Activated CD8-positive, alpha-beta memory T cell treated with anti-CD3 and anti-CD28 coated beads, Interleukin-2, amount 10 ng/mL, durations not matched to agents 7 days and 5 days (primary cell): ENCODE measurements around the gene SEC16A. TPM values are rescaled to one million over a fixed set of nuclear protein-coding genes. Genes with fewer than 3 reads are reported as not detected.

Source experiments
- ATAC-seq: fragments of 150-1000 bp; cut with Tn5 transposase; one replicate; pipeline ENCODE4 v1.10.0; 2021; ENCODE audit warnings: moderate library complexity
- CTCF ChIA-PET: fragments of 350-600 bp; sonication (Branson Sonifier 250); formaldehyde crosslinking; loops from one replicate; lab custom pipeline; 2021; ENCODE audit warnings: antibody characterized with exemption; lab: Charles Lee
- DNase-seq: peaks from one replicate; pipeline ENCODE4 v3.0.0-alpha.2; 2020
- H3K27ac Mint-ChIP-seq: one replicate; pipeline ENCODE4 v1.8.0; 2021; ENCODE audit warnings: mild to moderate bottlenecking, mixed read lengths
- H3K27me3 Mint-ChIP-seq: one replicate; pipeline ENCODE4 v1.8.0; 2021; ENCODE audit warnings: mixed read lengths
- H3K36me3 Mint-ChIP-seq: one replicate; pipeline ENCODE4 v1.8.0; 2021; ENCODE audit warnings: mild to moderate bottlenecking, mixed read lengths
- H3K4me1 Mint-ChIP-seq: one replicate; pipeline ENCODE4 v1.8.0; 2021; ENCODE audit warnings: mixed read lengths
- H3K4me3 Mint-ChIP-seq: one replicate; pipeline ENCODE4 v1.8.0; 2021; ENCODE audit warnings: mild to moderate bottlenecking, moderate library complexity, mixed read lengths
- H3K9me3 Mint-ChIP-seq: one replicate; pipeline ENCODE4 v1.8.0; 2022; ENCODE audit warnings: low read depth, mixed read lengths
- total RNA-seq, 2 experiments: library from RNA; stranded (reverse); gene quantifications; one replicate each; pipeline ENCODE4 v1.2.3, GENCODE V29; 2021

The SEC16A gene
- total RNA-seq, 2 experiments from 2014 or later, result 88.0 to 96.7 TPM

- Mint-ChIP-seq H3K36me3 (peaks cover 11% of the 10 kb centered on the region), H3K27ac (peak within 1 kb of the TSS; percentile 67), H3K4me3 (peak within 1 kb of the TSS; percentile 83), H3K4me1 (peaks cover 26% of the 10 kb centered on the region), H3K27me3 (no peaks in the 10 kb centered on the region), H3K9me3 (no peaks in the 10 kb centered on the region)
- CTCF ChIA-PET, result interaction anchor here (0.8 to 1.7 kb wide), 8 partner anchors 14 to 127 kb away, joined by 3 to 6 read pairs (median 3); no protein-coding TSS in a partner anchor
- DNase-seq (peak; percentile 81), ATAC-seq (peak; percentile 85)
These were observed 43.1 kb downstream of the SEC16A start, which contains the start of gene INPP5E for GRCh38 chr9:136439481-136440408. TSS of gene INPP5E (minus strand) at chr9:136439845. CDS start at chr9:136439419, 426 bp downstream.

GRCh38 chr9:136438548-136439480 lies 44.0 kb downstream of the SEC16A start:
- Mint-ChIP-seq H3K27ac (peak overlapping the region; percentile 67), H3K27me3 (no peaks in the 10 kb centered on the region), H3K36me3 (peaks cover 9% of the 10 kb centered on the region), H3K4me1 (peaks cover 26% of the 10 kb centered on the region), H3K9me3 (no peaks in the 10 kb centered on the region), H3K4me3 (peak overlapping the region; percentile 83)
- CTCF ChIA-PET, result interaction anchor here (0.9 to 1.5 kb wide), 7 partner anchors 22 to 205 kb away, joined by 3 to 5 read pairs (median 3); no protein-coding TSS in a partner anchor
- DNase-seq, result peak; percentile 76
- ATAC-seq, result peak; percentile 73

GRCh38 chr9:136437839-136438547 lies 44.8 kb downstream of the SEC16A start:
- Mint-ChIP-seq H3K27ac (peak overlapping the region; percentile 67), H3K9me3 (no peaks in the 10 kb centered on the region), H3K4me3 (peak overlapping the region; percentile 83), H3K36me3 (peaks cover 6% of the 10 kb centered on the region), H3K4me1 (peaks cover 26% of the 10 kb centered on the region), H3K27me3 (no peaks in the 10 kb centered on the region)
- no peak for DNase-seq
- no peak for ATAC-seq
- CTCF ChIA-PET, result interaction anchor here (0.9 to 1.5 kb wide), 6 partner anchors 22 to 206 kb away, joined by 3 to 5 read pairs (median 3); no protein-coding TSS in a partner anchor

GRCh38 chr9:136437430-136437829 lies 45.4 kb downstream of the SEC16A start:
- DNase-seq (no peak), ATAC-seq (no peak)
- H3K4me1 Mint-ChIP-seq, result peaks cover 26% of the 10 kb centered on the region
- peaks cover 6% of the 10 kb centered on the region for H3K36me3 Mint-ChIP-seq
- H3K27ac Mint-ChIP-seq, result no peak overlapping the region
- H3K27me3 Mint-ChIP-seq, result no peaks in the 10 kb centered on the region
- CTCF ChIA-PET, result no interaction called here
- H3K9me3 Mint-ChIP-seq, result no peaks in the 10 kb centered on the region
- H3K4me3 Mint-ChIP-seq, result peak overlapping the region; percentile 83

GRCh38 chr9:136436055-136436634 lies 46.7 kb downstream of the SEC16A start:
- H3K27ac Mint-ChIP-seq, result no peak overlapping the region
- H3K4me1 Mint-ChIP-seq, result peaks cover 26% of the 10 kb centered on the region
- ATAC-seq, result no peak
- no peak for DNase-seq
- no peaks in the 10 kb centered on the region for H3K9me3 Mint-ChIP-seq
- CTCF ChIA-PET, result no interaction called here
- H3K4me3 Mint-ChIP-seq, result no peak overlapping the region
- H3K27me3 Mint-ChIP-seq, result no peaks in the 10 kb centered on the region
- H3K36me3 Mint-ChIP-seq, result peaks cover 1% of the 10 kb centered on the region

- H3K4me3 Mint-ChIP-seq, result no peak overlapping the region
- peaks cover 23% of the 10 kb centered on the region for H3K4me1 Mint-ChIP-seq
- no peaks in the 10 kb centered on the region for H3K27me3 Mint-ChIP-seq
- DNase-seq (no peak), ATAC-seq (no peak)
- no peaks in the 10 kb centered on the region for H3K36me3 Mint-ChIP-seq
- H3K27ac Mint-ChIP-seq, result no peak overlapping the region
- H3K9me3 Mint-ChIP-seq, result no peaks in the 10 kb centered on the region
- CTCF ChIA-PET, result no interaction called here
These were observed 48.2 kb downstream of the SEC16A start for GRCh38 chr9:136434580-136435169.

- Mint-ChIP-seq H3K9me3 (no peaks in the 10 kb centered on the region), H3K27ac (no peak overlapping the region), H3K4me3 (no peak overlapping the region), H3K36me3 (no peaks in the 10 kb centered on the region), H3K27me3 (no peaks in the 10 kb centered on the region), H3K4me1 (peaks cover 23% of the 10 kb centered on the region)
- DNase-seq (no peak), ATAC-seq (no peak)
- CTCF ChIA-PET, result no interaction called here
These were observed 48.8 kb downstream of the SEC16A start for GRCh38 chr9:136433849-136434579.

GRCh38 chr9:136433043-136433715 lies 49.7 kb downstream of the SEC16A start:
- Mint-ChIP-seq H3K4me1 (peaks cover 20% of the 10 kb centered on the region), H3K27ac (no peak overlapping the region), H3K9me3 (no peaks in the 10 kb centered on the region), H3K27me3 (no peaks in the 10 kb centered on the region), H3K36me3 (no peaks in the 10 kb centered on the region), H3K4me3 (no peak overlapping the region)
- ATAC-seq (no peak), DNase-seq (no peak)
- CTCF ChIA-PET, result no interaction called here

- no peak for ATAC-seq
- Mint-ChIP-seq H3K4me3 (no peak overlapping the region), H3K36me3 (no peaks in the 10 kb centered on the region), H3K27ac (no peak overlapping the region), H3K9me3 (no peaks in the 10 kb centered on the region), H3K27me3 (no peaks in the 10 kb centered on the region), H3K4me1 (peaks cover 14% of the 10 kb centered on the region)
- CTCF ChIA-PET, result no interaction called here
- no peak for DNase-seq
These were observed 50.2 kb downstream of the SEC16A start for GRCh38 chr9:136432591-136432990.

GRCh38 chr9:136431782-136432350 lies 51.0 kb downstream of the SEC16A start:
- Mint-ChIP-seq H3K4me3 (no peak overlapping the region), H3K9me3 (no peaks in the 10 kb centered on the region), H3K36me3 (no peaks in the 10 kb centered on the region), H3K27me3 (no peaks in the 10 kb centered on the region), H3K27ac (no peak overlapping the region), H3K4me1 (peaks cover 7% of the 10 kb centered on the region)
- DNase-seq (no peak), ATAC-seq (no peak)
- CTCF ChIA-PET, result no interaction called here

GRCh38 chr9:136430588-136431234 lies 52.1 kb downstream of the SEC16A start:
- no peak for ATAC-seq
- H3K4me1 Mint-ChIP-seq, result peaks cover 2% of the 10 kb centered on the region
- no peak overlapping the region for H3K27ac Mint-ChIP-seq
- no peaks in the 10 kb centered on the region for H3K9me3 Mint-ChIP-seq
- no peaks in the 10 kb centered on the region for H3K27me3 Mint-ChIP-seq
- H3K4me3 Mint-ChIP-seq, result no peak overlapping the region
- CTCF ChIA-PET, result no interaction called here
- no peak for DNase-seq
- no peaks in the 10 kb centered on the region for H3K36me3 Mint-ChIP-seq
